Activated naive CD4-positive, alpha-beta T cell treated with anti-CD3 and anti-CD28 coated beads for 36 hours (primary cell): ENCODE data around the gene SMCHD1. TPM values are rescaled to one million over a fixed set of nuclear protein-coding genes. Genes with fewer than 3 reads are reported as not detected.
"Not testable (repeated sequence)": the region's sequence is repeated elsewhere in the genome, so short reads cannot be mapped to it uniquely, and the experiment has no call there.

Source experiments
- CTCF ChIA-PET: fragments of 350-600 bp; sonication (Branson Sonifier 250); formaldehyde crosslinking; loops from one replicate; lab custom pipeline; 2021; ENCODE audit warnings: antibody characterized with exemption; lab: Charles Lee
- DNase-seq: peaks from one replicate; pipeline ENCODE4 v3.0.0-alpha.2; 2020
- H3K27ac Mint-ChIP-seq: one replicate; pipeline ENCODE4 v1.8.0; 2021; ENCODE audit warnings: mild to moderate bottlenecking, mixed read lengths
- H3K27me3 Mint-ChIP-seq: one replicate; pipeline ENCODE4 v1.8.0; 2021; ENCODE audit warnings: low read depth, mixed read lengths
- H3K36me3 Mint-ChIP-seq: one replicate; pipeline ENCODE4 v1.8.0; 2021; ENCODE audit warnings: low read depth, mixed read lengths
- H3K4me1 Mint-ChIP-seq: one replicate; pipeline ENCODE4 v1.8.0; 2021; ENCODE audit warnings: low read depth, mixed read lengths
- H3K4me3 Mint-ChIP-seq: one replicate; pipeline ENCODE4 v1.8.0; 2021; ENCODE audit warnings: mild to moderate bottlenecking, moderate library complexity, mixed read lengths
- H3K9me3 Mint-ChIP-seq: one replicate; pipeline ENCODE4 v1.8.0; 2021; ENCODE audit warnings: mixed read lengths
- intact Hi-C: fragments of 100-400 bp; cut with micrococcal nuclease; formaldehyde crosslinking; loops from one replicate; pipeline ENCODE4 v1.15.1; 2023
- total RNA-seq, 2 experiments: library from RNA; stranded (reverse); gene quantifications; one replicate each; pipeline ENCODE4 v1.2.3, GENCODE V29; 2021

The SMCHD1 gene
- total RNA-seq, 2 experiments from 2014 or later: 91.3 to 91.5 TPM

DNA sequence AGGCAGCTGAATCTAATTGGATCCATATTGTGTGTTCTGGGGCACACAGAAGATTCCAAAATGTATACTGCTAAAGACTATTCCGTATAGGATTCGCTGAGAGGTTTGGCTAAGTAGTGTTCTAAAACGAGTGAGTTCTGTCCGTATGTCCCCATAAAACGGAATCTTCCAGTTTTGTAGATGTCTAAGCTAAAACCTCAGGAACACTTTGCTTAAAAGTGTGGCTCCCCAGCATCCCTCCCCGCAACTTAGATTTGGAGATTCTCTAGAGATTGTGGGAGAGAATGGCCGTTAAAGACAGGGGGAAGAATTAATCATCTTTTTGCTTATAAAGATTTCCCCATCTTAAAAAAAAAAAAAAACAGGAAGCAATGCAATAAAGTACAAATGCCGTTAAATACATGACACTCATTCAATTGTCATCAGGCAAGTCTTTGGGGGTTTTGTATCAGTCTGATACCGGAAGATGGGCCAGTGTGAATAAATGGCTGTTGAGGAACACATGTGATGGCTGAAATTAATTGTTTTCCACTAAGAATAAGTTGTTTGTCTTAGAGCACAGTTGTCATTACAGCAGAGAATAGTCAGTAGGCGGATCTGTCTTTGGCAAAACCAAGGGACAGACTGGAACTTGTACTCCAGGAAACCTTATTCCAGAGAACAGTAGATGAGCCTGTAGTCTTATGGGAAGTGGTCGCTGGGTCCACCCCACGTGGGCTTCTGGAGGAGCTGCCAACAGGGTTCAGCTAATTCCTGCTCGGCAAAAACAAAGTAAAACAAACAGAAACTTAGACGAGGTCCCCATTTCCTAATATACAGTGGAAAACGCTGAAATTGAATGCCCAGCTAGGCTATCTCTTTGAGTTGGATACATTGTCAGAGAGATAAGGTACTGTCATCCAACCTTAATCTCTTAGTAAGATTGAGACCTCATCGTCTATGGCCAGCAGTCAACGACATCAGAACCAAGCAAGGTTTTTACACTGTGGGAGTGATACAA, 193.0 kb downstream of the SMCHD1 start:
- Mint-ChIP-seq H3K9me3 (no peaks in the 10 kb centered on the region), H3K27ac (no peak overlapping the region), H3K4me1 (peaks cover 18% of the 10 kb centered on the region), H3K36me3 (no peaks in the 10 kb centered on the region), H3K4me3 (peak overlapping the region; percentile 83), H3K27me3 (peaks cover 31% of the 10 kb centered on the region)
- CTCF ChIA-PET: interaction anchor here (0.7 kb wide), 1 partner anchor 398 kb away, joined by 3 read pairs; no protein-coding TSS in a partner anchor
- intact Hi-C loops: loop anchor here (5.0 kb wide), 5 partner anchors 44 to 279 kb away; partner anchors contain the start of genes METTL4 and NDC80
- DNase-seq: no peak

DNA sequence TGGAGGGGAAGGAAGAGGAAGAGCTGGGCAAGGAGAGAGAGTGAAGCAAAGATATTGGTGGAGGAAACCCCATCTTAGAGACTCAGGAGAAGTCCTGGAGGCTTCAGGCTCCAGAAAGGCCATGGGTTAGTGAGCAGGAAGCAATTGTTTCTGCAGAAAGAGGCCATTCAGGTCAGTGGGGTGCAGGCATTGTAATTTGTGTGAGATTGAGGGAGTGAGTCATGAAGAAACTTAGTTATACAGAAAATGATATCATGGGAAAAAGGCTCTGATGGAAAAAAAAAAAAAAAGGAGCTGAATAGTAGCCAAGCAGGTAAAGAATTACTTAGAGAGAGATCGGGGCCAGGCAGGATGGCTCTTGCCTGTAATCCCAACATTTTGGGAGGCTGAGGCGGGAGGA, 195.3 kb downstream of the SMCHD1 start:
- H3K4me3 Mint-ChIP-seq: no peak overlapping the region
- intact Hi-C loops: no loop called here
- CTCF ChIA-PET: interaction anchor here (0.6 kb wide), 2 partner anchors 33 to 90 kb away, joined by 3 read pairs; no protein-coding TSS in a partner anchor
- DNase-seq: no peak
- no peak overlapping the region for H3K27ac Mint-ChIP-seq
- no peaks in the 10 kb centered on the region for H3K9me3 Mint-ChIP-seq
- peaks cover 22% of the 10 kb centered on the region for H3K4me1 Mint-ChIP-seq
- no peaks in the 10 kb centered on the region for H3K36me3 Mint-ChIP-seq
- H3K27me3 Mint-ChIP-seq: peaks cover 28% of the 10 kb centered on the region

DNA sequence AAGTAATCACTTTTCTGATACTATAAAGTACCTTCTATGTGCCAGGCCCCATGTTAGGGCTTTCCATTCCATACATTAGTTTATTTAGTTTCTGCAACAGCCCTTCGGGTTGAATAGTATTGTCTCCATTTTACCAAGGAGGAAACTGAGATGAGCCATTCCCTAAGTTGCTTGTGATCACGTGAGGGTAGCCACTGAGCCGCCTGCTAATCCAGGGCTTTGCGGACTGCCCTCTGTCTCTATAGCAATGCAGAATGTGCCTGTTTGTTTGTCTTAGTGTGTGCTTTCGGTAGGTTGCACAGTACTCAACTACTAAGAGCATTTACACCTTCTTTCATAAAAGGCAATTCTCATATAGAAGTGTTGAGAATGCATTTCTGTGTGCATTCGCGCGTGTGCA, 196.2 kb downstream of the SMCHD1 start:
- Mint-ChIP-seq H3K27ac (no peak overlapping the region), H3K36me3 (no peaks in the 10 kb centered on the region), H3K9me3 (no peaks in the 10 kb centered on the region), H3K4me1 (peaks cover 25% of the 10 kb centered on the region), H3K27me3 (peaks cover 23% of the 10 kb centered on the region), H3K4me3 (no peak overlapping the region)
- DNase-seq: no peak
- intact Hi-C loops: no loop called here
- CTCF ChIA-PET: no interaction called here

DNA sequence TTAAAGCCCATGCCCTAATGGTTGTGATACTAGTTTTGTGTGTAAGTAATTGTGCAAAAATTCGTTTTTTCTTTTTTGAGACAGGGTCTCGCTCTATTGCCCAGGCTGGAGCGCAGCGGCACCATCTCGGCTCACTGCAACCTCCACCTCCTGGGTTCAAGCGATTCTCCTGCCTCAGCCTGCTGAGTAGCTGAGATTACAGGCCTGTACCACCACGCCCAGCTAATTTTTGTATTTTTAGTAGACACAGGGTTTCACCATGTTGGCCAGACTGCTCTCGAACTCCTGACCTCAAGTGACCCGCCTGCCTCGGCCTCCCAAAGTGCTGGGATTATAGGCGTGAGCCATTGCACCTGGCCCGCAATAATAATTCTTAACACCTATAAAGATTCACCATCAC, 196.9 kb downstream of the SMCHD1 start:
- DNase-seq, H3K9me3 Mint-ChIP-seq, intact Hi-C loops, H3K27ac Mint-ChIP-seq, H3K36me3 Mint-ChIP-seq, CTCF ChIA-PET, H3K4me3 Mint-ChIP-seq: not testable (repeated sequence)
- Mint-ChIP-seq H3K27me3 (peaks cover 23% of the 10 kb centered on the region), H3K4me1 (peaks cover 26% of the 10 kb centered on the region)

DNA sequence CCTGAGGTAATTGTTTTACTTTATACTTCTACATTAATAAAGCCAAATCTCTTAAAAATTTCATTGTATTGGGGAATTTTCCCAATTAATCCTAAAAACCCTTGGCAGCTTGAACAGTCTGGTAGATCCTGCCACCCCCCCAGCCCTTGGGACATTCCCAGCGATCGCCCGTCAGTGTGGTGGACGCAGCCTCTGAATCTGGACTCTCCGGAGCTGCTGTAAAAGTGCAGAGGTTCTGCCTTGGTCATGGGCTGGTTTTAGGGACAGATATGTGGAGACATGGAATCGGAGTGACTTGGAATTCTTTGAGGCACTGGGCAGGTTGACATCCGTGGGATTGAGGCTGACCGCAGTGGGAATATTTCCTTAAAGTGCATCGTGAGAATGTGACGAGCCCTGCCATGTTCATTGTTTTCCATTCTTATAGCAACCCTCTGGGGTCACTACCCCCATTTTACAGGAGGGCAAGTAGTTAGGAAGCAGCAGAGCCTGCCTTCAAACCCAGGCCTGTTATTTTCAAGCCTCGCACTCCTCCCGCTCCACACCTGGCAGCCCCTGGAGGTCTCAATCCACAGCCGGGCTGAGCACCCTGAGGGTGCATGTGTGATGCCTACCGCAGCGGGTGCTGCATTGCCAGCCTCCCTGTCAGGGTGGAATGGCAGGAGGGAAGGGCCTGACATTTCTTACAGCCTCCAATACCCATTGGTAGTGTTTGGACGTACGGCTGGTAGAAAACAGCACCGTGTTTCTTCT, 197.8 kb downstream of the SMCHD1 start:
- Mint-ChIP-seq H3K27me3 (peaks cover 18% of the 10 kb centered on the region), H3K4me1 (peaks cover 21% of the 10 kb centered on the region), H3K4me3 (no peak overlapping the region), H3K36me3 (no peaks in the 10 kb centered on the region), H3K9me3 (no peaks in the 10 kb centered on the region), H3K27ac (no peak overlapping the region)
- intact Hi-C loops: no loop called here
- DNase-seq: no peak
- CTCF ChIA-PET: no interaction called here

DNA sequence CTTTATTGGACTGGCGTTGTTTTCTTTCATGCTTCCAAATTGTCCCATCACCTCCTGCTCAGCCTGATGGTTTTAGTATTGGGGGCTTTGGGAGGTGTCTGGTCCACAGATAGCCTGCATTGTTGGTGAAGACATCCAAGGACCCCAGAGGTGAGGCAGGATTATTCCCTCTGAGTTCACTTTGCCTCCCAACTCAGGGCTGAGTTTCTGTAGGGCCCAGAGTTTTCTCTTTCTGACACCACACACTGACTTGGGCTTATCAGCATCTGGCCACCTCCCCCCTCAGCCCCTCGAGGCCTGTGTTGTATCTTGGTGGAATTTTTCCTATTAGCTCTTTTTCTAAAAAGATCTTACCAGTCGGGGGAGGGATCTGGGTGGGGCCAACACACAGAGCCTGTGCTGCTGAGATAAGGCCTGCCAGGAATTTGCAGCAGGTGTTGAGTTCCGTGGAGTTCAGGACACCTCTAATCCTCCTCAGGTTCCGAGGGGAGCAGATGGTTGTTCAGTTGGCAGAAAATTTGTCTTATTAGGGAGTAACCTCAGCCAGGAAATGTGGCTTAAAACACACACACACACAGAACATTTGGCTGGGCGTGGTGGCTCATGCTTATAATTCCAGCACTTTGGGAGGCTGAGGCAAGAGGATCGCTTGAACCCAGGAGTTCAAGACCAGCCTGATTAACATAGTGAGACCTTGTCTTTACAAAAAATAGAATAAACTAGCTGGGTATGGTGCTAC, 198.6 kb downstream of the SMCHD1 start:
- CTCF ChIA-PET: no interaction called here
- no peaks in the 10 kb centered on the region for H3K9me3 Mint-ChIP-seq
- no peaks in the 10 kb centered on the region for H3K36me3 Mint-ChIP-seq
- no peak for DNase-seq
- intact Hi-C loops: no loop called here
- peaks cover 17% of the 10 kb centered on the region for H3K4me1 Mint-ChIP-seq
- no peak overlapping the region for H3K27ac Mint-ChIP-seq
- no peak overlapping the region for H3K4me3 Mint-ChIP-seq
- peaks cover 10% of the 10 kb centered on the region for H3K27me3 Mint-ChIP-seq

Other genes starting within 250 kb of the SMCHD1 start
- gene METTL4, start 84.2 kb upstream of the SMCHD1 start, total RNA-seq: 10 to 100 TPM; 19.4 to 20.6 TPM
- gene NDC80, start 84.2 kb upstream of the SMCHD1 start, total RNA-seq: 100 to 1,000 TPM in 1 of 2 experiments, 10 to 100 TPM in 1; 96.8 to 108 TPM
- gene EMILIN2, start 191.3 kb downstream of the SMCHD1 start, total RNA-seq: 10 to 100 TPM; 12.2 to 13.2 TPM